ENCODE results near the gene DNER. TPM values are rescaled to one million over a fixed set of nuclear protein-coding genes. Genes with fewer than 3 reads are reported as not detected.

DNER gene
- total and polyA plus RNA-seq, 4 donors: 0.01 TPM; not detected in 3

DNA sequence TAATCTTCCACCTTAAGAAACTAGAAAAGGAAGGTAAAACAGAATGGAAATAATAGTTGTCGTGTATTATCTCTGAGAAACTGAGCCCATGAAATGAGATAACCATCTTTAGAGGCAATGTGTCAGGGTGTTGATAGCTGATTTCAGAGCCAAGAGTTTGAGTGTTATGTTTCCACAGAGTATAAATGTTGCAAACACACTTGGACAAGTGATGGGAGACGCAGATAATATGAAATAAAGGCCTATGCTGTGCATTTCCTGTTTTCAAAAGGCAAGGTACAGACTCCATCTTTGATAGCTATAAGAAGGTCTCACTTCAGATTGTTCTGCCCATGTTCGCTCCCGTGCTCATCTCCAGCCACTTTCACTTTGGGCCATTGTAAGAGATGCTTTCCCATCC lies 25.9 kb upstream of the DNER start:
- TF ChIP-seq GABPA (IDR thresholded peaks at IDR 0.05 in 1 of 2, conservative IDR thresholded peaks at IDR 0.05 in 1 of 2) (no peak), TAF1 (conservative IDR thresholded peaks at IDR 0.05) (no peak), FOXA2 (IDR thresholded peaks at IDR 0.05) (no peak), FOXA1 (IDR thresholded peaks at IDR 0.05) (no peak), EGR1 (IDR thresholded peaks at IDR 0.05; ENCODE audit: low read depth in 2 of 2) (no peak), SP1 (IDR thresholded peaks at IDR 0.05) (no peak), RXRA (IDR thresholded peaks at IDR 0.05) (no peak)
- TF ChIP-seq, protein P1, sequence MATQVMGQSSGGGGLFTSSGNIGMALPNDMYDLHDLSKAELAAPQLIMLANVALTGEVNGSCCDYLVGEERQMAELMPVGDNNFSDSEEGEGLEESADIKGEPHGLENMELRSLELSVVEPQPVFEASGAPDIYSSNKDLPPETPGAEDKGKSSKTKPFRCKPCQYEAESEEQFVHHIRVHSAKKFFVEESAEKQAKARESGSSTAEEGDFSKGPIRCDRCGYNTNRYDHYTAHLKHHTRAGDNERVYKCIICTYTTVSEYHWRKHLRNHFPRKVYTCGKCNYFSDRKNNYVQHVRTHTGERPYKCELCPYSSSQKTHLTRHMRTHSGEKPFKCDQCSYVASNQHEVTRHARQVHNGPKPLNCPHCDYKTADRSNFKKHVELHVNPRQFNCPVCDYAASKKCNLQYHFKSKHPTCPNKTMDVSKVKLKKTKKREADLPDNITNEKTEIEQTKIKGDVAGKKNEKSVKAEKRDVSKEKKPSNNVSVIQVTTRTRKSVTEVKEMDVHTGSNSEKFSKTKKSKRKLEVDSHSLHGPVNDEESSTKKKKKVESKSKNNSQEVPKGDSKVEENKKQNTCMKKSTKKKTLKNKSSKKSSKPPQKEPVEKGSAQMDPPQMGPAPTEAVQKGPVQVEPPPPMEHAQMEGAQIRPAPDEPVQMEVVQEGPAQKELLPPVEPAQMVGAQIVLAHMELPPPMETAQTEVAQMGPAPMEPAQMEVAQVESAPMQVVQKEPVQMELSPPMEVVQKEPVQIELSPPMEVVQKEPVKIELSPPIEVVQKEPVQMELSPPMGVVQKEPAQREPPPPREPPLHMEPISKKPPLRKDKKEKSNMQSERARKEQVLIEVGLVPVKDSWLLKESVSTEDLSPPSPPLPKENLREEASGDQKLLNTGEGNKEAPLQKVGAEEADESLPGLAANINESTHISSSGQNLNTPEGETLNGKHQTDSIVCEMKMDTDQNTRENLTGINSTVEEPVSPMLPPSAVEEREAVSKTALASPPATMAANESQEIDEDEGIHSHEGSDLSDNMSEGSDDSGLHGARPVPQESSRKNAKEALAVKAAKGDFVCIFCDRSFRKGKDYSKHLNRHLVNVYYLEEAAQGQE (IDR thresholded peaks at IDR 0.05): no peak
- TF ChIP-seq, protein P2, sequence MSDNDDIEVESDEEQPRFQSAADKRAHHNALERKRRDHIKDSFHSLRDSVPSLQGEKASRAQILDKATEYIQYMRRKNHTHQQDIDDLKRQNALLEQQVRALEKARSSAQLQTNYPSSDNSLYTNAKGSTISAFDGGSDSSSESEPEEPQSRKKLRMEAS (IDR thresholded peaks at IDR 0.05): no peak
- TF ChIP-seq, protein P3, sequence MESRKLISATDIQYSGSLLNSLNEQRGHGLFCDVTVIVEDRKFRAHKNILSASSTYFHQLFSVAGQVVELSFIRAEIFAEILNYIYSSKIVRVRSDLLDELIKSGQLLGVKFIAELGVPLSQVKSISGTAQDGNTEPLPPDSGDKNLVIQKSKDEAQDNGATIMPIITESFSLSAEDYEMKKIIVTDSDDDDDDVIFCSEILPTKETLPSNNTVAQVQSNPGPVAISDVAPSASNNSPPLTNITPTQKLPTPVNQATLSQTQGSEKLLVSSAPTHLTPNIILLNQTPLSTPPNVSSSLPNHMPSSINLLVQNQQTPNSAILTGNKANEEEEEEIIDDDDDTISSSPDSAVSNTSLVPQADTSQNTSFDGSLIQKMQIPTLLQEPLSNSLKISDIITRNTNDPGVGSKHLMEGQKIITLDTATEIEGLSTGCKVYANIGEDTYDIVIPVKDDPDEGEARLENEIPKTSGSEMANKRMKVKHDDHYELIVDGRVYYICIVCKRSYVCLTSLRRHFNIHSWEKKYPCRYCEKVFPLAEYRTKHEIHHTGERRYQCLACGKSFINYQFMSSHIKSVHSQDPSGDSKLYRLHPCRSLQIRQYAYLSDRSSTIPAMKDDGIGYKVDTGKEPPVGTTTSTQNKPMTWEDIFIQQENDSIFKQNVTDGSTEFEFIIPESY (IDR thresholded peaks at IDR 0.05): no peak
- TF ChIP-seq, protein P4, sequence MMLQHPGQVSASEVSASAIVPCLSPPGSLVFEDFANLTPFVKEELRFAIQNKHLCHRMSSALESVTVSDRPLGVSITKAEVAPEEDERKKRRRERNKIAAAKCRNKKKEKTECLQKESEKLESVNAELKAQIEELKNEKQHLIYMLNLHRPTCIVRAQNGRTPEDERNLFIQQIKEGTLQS (IDR thresholded peaks at IDR 0.05): no peak
- no peak for DNase-seq (ENCODE audit: low spot score)
- WGBS: 89% methylated on average over 4 of the region's 4 CpGs

DNA sequence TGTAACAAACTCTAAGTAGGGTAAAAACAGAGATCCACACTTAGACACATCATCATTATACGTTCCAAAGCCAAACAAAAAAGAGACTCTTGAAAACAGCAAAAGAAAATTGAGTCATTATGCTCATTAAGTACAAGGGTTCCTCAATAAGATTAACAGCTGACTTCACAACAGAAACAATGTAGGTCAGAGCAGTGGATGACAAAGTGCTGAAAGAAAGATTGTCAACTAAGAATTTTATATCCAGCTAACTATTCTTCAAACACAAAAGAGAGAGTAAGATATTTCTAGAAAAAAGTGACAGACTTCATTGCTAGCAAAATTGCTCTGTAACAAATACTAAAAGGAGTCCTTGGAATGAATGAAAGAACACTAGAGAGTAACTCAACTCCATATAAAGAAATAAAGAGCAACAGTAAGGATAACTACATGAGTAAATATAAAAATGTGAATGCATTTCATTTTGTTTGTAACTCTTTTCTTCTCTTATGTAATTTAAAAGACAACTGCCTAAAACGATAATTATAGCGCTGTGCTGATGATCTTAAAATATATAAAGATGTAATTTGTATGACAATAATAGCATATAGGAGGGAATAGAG lies 23.8 kb upstream of the DNER start:
- H3K36me3 ChIP-seq (ENCODE audit: control insufficient read depth in 4 of 4, insufficient read depth in 3 of 4, low read depth in 1 of 4, low read length in 3 of 4): no peaks in the 10 kb centered on the region
- H3K27me3 ChIP-seq (ENCODE audit: control insufficient read depth in 4 of 4, insufficient read depth in 4 of 4, low read length in 3 of 4): no peaks in the 10 kb centered on the region
- WGBS: 86% methylated on average over 3 of the region's 3 CpGs
- no peak overlapping the region for H3K27ac ChIP-seq (ENCODE audit: low read depth in 1 of 2, low read length in 2 of 2)
- no peak for TF ChIP-seq NR2F2 (IDR thresholded peaks at IDR 0.05)
- no peak for TF ChIP-seq FOXA2 (IDR thresholded peaks at IDR 0.05)
- no peak for TF ChIP-seq RAD21 (IDR thresholded peaks at IDR 0.05)
- TF ChIP-seq RXRA (IDR thresholded peaks at IDR 0.05): no peak
- TF ChIP-seq, protein P4 (IDR thresholded peaks at IDR 0.05): no peak
- TF ChIP-seq, protein P3 (IDR thresholded peaks at IDR 0.05): no peak
- no peaks in the 10 kb centered on the region for H3K4me1 ChIP-seq (ENCODE audit: control insufficient read depth in 4 of 4, insufficient read depth in 4 of 4, low read length in 3 of 4)
- H3K4me3 ChIP-seq (ENCODE audit: low read depth in 1 of 3, low read length in 3 of 3): no peak overlapping the region
- H3K9ac ChIP-seq (ENCODE audit: low read depth in 1 of 2, low read length in 2 of 2): no peak overlapping the region
- DNase-seq (ENCODE audit: low spot score): no peak
- H3K9me3 ChIP-seq (ENCODE audit: control insufficient read depth in 4 of 4, low read length in 3 of 4): no peaks in the 10 kb centered on the region

More for the DNA sequence above, 25.9 kb upstream of the DNER start:
- Histone ChIP-seq H3K27me3 (ENCODE audit: control insufficient read depth in 4 of 4, insufficient read depth in 4 of 4, low read length in 3 of 4) (no peaks in the 10 kb centered on the region), H3K9ac (ENCODE audit: low read depth in 1 of 2, low read length in 2 of 2) (no peak overlapping the region), H3K4me1 (ENCODE audit: control insufficient read depth in 4 of 4, insufficient read depth in 4 of 4, low read length in 3 of 4) (no peaks in the 10 kb centered on the region), H3K9me3 (ENCODE audit: control insufficient read depth in 4 of 4, low read length in 3 of 4) (no peaks in the 10 kb centered on the region), H3K27ac (ENCODE audit: low read depth in 1 of 2, low read length in 2 of 2) (no peak overlapping the region), H3K36me3 (ENCODE audit: control insufficient read depth in 4 of 4, insufficient read depth in 3 of 4, low read depth in 1 of 4, low read length in 3 of 4) (no peaks in the 10 kb centered on the region), H3K4me3 (ENCODE audit: low read depth in 1 of 3, low read length in 3 of 3) (no peak overlapping the region)
